ENCODE data around the gene KANSL1. TPM values are rescaled to one million over a fixed set of nuclear protein-coding genes. Genes with fewer than 3 reads are reported as not detected.
"Not testable (repeated sequence)": the region's sequence is repeated elsewhere in the genome, so short reads cannot be mapped to it uniquely, and the experiment has no call there.

Gene KANSL1
- total and polyA plus RNA-seq, 3 donors from 2014 or later: 70.3 to 158 (median 152) TPM

GRCh38 chr17:46089389-46089965 is 103.8 kb downstream of the KANSL1 start:
- H3K27me3 ChIP-seq: no peaks in the 10 kb centered on the region
- no peak overlapping the region for H3K27ac ChIP-seq
- no peak overlapping the region for H3K4me3 ChIP-seq
- H3K9me3 ChIP-seq: no peaks in the 10 kb centered on the region
- TF ChIP-seq POLR2A (IDR thresholded peaks at IDR 0.05) (no peak), CTCF (IDR thresholded peaks at IDR 0.05) (no peak)
- H3K36me3 ChIP-seq (ENCODE audit: low read depth, missing control alignments): no peaks in the 10 kb centered on the region
- H3K4me1 ChIP-seq: no peaks in the 10 kb centered on the region
- DNase-seq: no peak
- intact Hi-C loops (cut with DNase I; ENCODE audit: low total_unique reads): no loop called here
- 88 to 90% methylated on average over 3 of the region's 3 CpGs for WGBS, 2 donors

- H3K36me3 ChIP-seq (ENCODE audit: low read depth, missing control alignments): no peaks in the 10 kb centered on the region
- no peaks in the 10 kb centered on the region for H3K4me1 ChIP-seq
- WGBS, 2 donors: 81 to 94% methylated on average over 2 of the region's 2 CpGs
- no peak overlapping the region for H3K27ac ChIP-seq
- H3K27me3 ChIP-seq: no peaks in the 10 kb centered on the region
- H3K4me3 ChIP-seq: no peak overlapping the region
- no peak for DNase-seq
- no peaks in the 10 kb centered on the region for H3K9me3 ChIP-seq
- intact Hi-C loops (cut with DNase I; ENCODE audit: low total_unique reads): no loop called here
- TF ChIP-seq POLR2A (IDR thresholded peaks at IDR 0.05) (no peak), CTCF (IDR thresholded peaks at IDR 0.05) (no peak)
These were observed 104.6 kb downstream of the KANSL1 start for GRCh38 chr17:46088595-46088994.

GRCh38 chr17:46087871-46088270 is 105.4 kb downstream of the KANSL1 start:
- WGBS, 2 donors: 94 to 97% methylated on average over 4 of the region's 4 CpGs
- H3K9me3 ChIP-seq; H3K36me3 ChIP-seq (ENCODE audit: low read depth, missing control alignments); H3K27ac ChIP-seq; H3K4me1 ChIP-seq; intact Hi-C loops (cut with DNase I; ENCODE audit: low total_unique reads); H3K4me3 ChIP-seq; DNase-seq; H3K27me3 ChIP-seq: not testable (repeated sequence)

- WGBS, 2 donors: 92 to 98% methylated on average over 4 of the region's 4 CpGs
- Histone ChIP-seq H3K4me1 (no peaks in the 10 kb centered on the region), H3K27me3 (no peaks in the 10 kb centered on the region), H3K4me3 (no peak overlapping the region), H3K36me3 (ENCODE audit: low read depth, missing control alignments) (no peaks in the 10 kb centered on the region), H3K27ac (no peak overlapping the region), H3K9me3 (no peaks in the 10 kb centered on the region)
- no peak for DNase-seq
- intact Hi-C loops (cut with DNase I; ENCODE audit: low total_unique reads): no loop called here
- TF ChIP-seq CTCF (IDR thresholded peaks at IDR 0.05) (no peak), POLR2A (IDR thresholded peaks at IDR 0.05) (no peak)
These were observed 106.4 kb downstream of the KANSL1 start for GRCh38 chr17:46086821-46087220.

GRCh38 chr17:46085522-46085921 is 107.7 kb downstream of the KANSL1 start:
- no peaks in the 10 kb centered on the region for H3K27me3 ChIP-seq
- intact Hi-C loops (cut with DNase I; ENCODE audit: low total_unique reads): no loop called here
- H3K36me3 ChIP-seq (ENCODE audit: low read depth, missing control alignments): no peaks in the 10 kb centered on the region
- DNase-seq: no peak
- 83 to 93% methylated on average over 6 of the region's 6 CpGs for WGBS, 2 donors
- no peak overlapping the region for H3K4me3 ChIP-seq
- no peaks in the 10 kb centered on the region for H3K9me3 ChIP-seq
- H3K27ac ChIP-seq: no peak overlapping the region
- H3K4me1 ChIP-seq: no peaks in the 10 kb centered on the region
- TF ChIP-seq POLR2A (IDR thresholded peaks at IDR 0.05) (no peak), CTCF (IDR thresholded peaks at IDR 0.05) (no peak)
